Measurements from ENCODE around the gene VLDLR. TPM values are rescaled to one million over a fixed set of nuclear protein-coding genes. Genes with fewer than 3 reads are reported as not detected.

The VLDLR gene
- total RNA-seq, 1 experiment from 2014 or later, result 2.1 TPM

- Histone ChIP-seq H3K27ac (ENCODE audit: low read length) (no peak overlapping the region), H3K4me3 (ENCODE audit: low read depth in 2 of 2, low read length in 2 of 2) (no peak overlapping the region), H3K4me1 (ENCODE audit: control insufficient read depth, insufficient read depth, low read length) (no peaks in the 10 kb centered on the region), H3K27me3 (ENCODE audit: control insufficient read depth, insufficient read depth, low read length) (no peaks in the 10 kb centered on the region), H3K36me3 (ENCODE audit: control insufficient read depth, insufficient read depth, low read length) (no peaks in the 10 kb centered on the region), H3K9me3 (ENCODE audit: control insufficient read depth, insufficient read depth, low read depth, low read length) (no peaks in the 10 kb centered on the region)
- no TSS peak for BruUV-seq (replicated peaks)
- POLR2A ChIA-PET, result no interaction called here
- CTCF ChIA-PET, result no interaction called here
- ATAC-seq, result no peak
- intact Hi-C loops (cut with micrococcal nuclease; ENCODE audit: unreplicated experiment), result no loop called here
- no peak for TF ChIP-seq SIN3A (IDR thresholded peaks at IDR 0.05; ENCODE audit: borderline replicate concordance, insufficient read depth, low read depth, low read length)
- TF ChIP-seq POLR2AphosphoS5 (IDR thresholded peaks at IDR 0.05; ENCODE audit: low read depth, low read length), result no peak
- no peak for TF ChIP-seq REST (IDR thresholded peaks at IDR 0.05; ENCODE audit: insufficient read depth in 1 of 2, low read depth in 2 of 2, low read length in 1 of 2)
- TF ChIP-seq TCF7L2 (IDR thresholded peaks at IDR 0.05; ENCODE audit: low read depth, low read length), result no peak
- no peak for TF ChIP-seq CTCF (IDR thresholded peaks at IDR 0.05)
- no peak for DNase-seq (ENCODE audit: low read depth, low spot score)
- in situ Hi-C loops (cut with HindIII; ENCODE audit: low pct_unique_long_range_greater_than_20kb, low sequenced_read_pairs), result no loop called here
Measured at GRCh38 chr9:2637390-2637789, 15.8 kb downstream of the VLDLR start.

GRCh38 chr9:2638871-2639673, 17.5 kb downstream of the VLDLR start:
- TF ChIP-seq CTCF (IDR thresholded peaks at IDR 0.05) (no peak), TCF7L2 (IDR thresholded peaks at IDR 0.05; ENCODE audit: low read depth, low read length) (no peak), POLR2AphosphoS5 (IDR thresholded peaks at IDR 0.05; ENCODE audit: low read depth, low read length) (no peak), REST (IDR thresholded peaks at IDR 0.05; ENCODE audit: insufficient read depth in 1 of 2, low read depth in 2 of 2, low read length in 1 of 2) (no peak)
- Histone ChIP-seq H3K27me3 (ENCODE audit: control insufficient read depth, insufficient read depth, low read length) (no peaks in the 10 kb centered on the region), H3K9me3 (ENCODE audit: control insufficient read depth, insufficient read depth, low read depth, low read length) (no peaks in the 10 kb centered on the region), H3K4me1 (ENCODE audit: control insufficient read depth, insufficient read depth, low read length) (no peaks in the 10 kb centered on the region), H3K27ac (ENCODE audit: low read length) (no peak overlapping the region), H3K36me3 (ENCODE audit: control insufficient read depth, insufficient read depth, low read length) (no peaks in the 10 kb centered on the region), H3K4me3 (ENCODE audit: low read depth in 2 of 2, low read length in 2 of 2) (no peak overlapping the region)
- in situ Hi-C loops (cut with HindIII; ENCODE audit: low pct_unique_long_range_greater_than_20kb, low sequenced_read_pairs), result no loop called here
- DNase-seq (ENCODE audit: low read depth, low spot score) (no peak), ATAC-seq (no peak)
- BruUV-seq (replicated peaks), result no TSS peak
- intact Hi-C loops (cut with micrococcal nuclease; ENCODE audit: unreplicated experiment), result no loop called here
- POLR2A ChIA-PET, result no interaction called here
- CTCF ChIA-PET, result no interaction called here
